Thymus (tissue), 11 donors: ENCODE measurements around the gene CACNG5. TPM values are rescaled to one million over a fixed set of nuclear protein-coding genes. Genes with fewer than 3 reads are reported as not detected.

Experiments used
- DNase-seq, 9 donors: peaks; one replicate each; pipeline ENCODE4 v3.0.0-alpha.2; 2013; ENCODE audit warnings: low spot score in 9 of 9, low read depth in 6 of 9, missing footprints in 1 of 9
- H3K27ac ChIP-seq, 2 donors: one replicate each; pipeline ENCODE4 v1.5.1; 2013; ENCODE audit warnings: control low read depth in 1 of 2, low read depth in 1 of 2, low read length in 1 of 2, mild to moderate bottlenecking in 1 of 2, moderate library complexity in 1 of 2
- H3K27me3 ChIP-seq, 2 donors: one replicate each; pipeline ENCODE4 v1.5.1; 2013; ENCODE audit warnings: low read length in 1 of 2; ENCODE audit not compliant: control insufficient read depth in 2 of 2, insufficient read depth in 1 of 2
- H3K36me3 ChIP-seq, 2 donors: one replicate each; pipeline ENCODE4 v1.5.1; 2013; ENCODE audit warnings: low read length in 1 of 2, mild to moderate bottlenecking in 1 of 2, moderate library complexity in 1 of 2; ENCODE audit not compliant: control insufficient read depth in 2 of 2, insufficient read depth in 2 of 2
- H3K4me1 ChIP-seq, 2 donors: one replicate each; pipeline ENCODE4 v1.5.1; 2013; ENCODE audit warnings: low read length in 2 of 2; ENCODE audit not compliant: control insufficient read depth in 2 of 2, insufficient read depth in 2 of 2
- H3K4me3 ChIP-seq, 2 donors: one replicate each; pipeline ENCODE4 v1.5.1; 2013; ENCODE audit warnings: low read length in 2 of 2, control low read depth in 1 of 2, mild to moderate bottlenecking in 1 of 2
- H3K9me3 ChIP-seq, 2 donors: one replicate each; pipeline ENCODE4 v1.5.1; 2013; ENCODE audit warnings: low read length in 1 of 2, mild to moderate bottlenecking in 1 of 2; ENCODE audit not compliant: control insufficient read depth in 2 of 2, insufficient read depth in 1 of 2
- WGBS: extraction: QIAGEN DNeasy Blood & Tissue Kit; methylation state at CpG from one replicate; pipeline ENCODE4 v1.1.7; 2013; 5-methylcytosine and 5-hydroxymethylcytosine counted together
- polyA plus RNA-seq: library from polyadenylated mRNA; stranded (reverse); fragments of 200-250 nt; gene quantifications from one replicate; pipeline ENCODE4 v1.2.3, GENCODE V29; 2013
- total RNA-seq: library from RNA; stranded (reverse); fragments of 120-200 nt; gene quantifications from one replicate; pipeline ENCODE4 v1.2.4, GENCODE V29; 2013
- donor health status: healthy.

The CACNG5 gene
- total and polyA plus RNA-seq, 2 donors = 0.05 TPM

DNA sequence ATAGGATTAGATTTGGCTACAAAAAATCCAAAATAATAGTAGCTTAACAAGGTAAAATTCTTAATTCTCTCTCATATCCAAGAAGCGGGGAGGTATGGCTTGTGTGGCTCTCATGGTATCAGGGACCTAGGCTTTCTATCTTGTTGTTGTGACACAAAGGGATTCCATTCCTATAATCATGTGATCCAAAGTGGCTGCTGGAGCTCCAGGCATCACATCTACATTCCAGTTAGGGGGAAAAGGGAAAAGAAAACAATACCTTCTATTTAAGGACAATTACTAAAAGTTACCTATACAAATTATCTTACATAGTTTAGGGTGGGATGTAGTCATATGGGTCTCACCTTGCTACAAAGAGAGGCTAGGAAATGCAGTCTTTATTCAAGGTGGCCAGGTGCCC, 82.0 kb downstream of the CACNG5 start:
- Histone ChIP-seq H3K27ac (no peak overlapping the region), H3K4me3 (no peak overlapping the region), H3K27me3 (peaks cover 0 to 2% of the 10 kb centered on the region in 2 donors), H3K36me3 (no peaks in the 10 kb centered on the region), H3K4me1 (peaks cover 0 to 2% of the 10 kb centered on the region in 2 donors), H3K9me3 (no peaks in the 10 kb centered on the region)
- whole genome bisulfite sequencing = 98% methylated on average over 1 of the region's 1 CpG
- no peak for DNase-seq

DNA sequence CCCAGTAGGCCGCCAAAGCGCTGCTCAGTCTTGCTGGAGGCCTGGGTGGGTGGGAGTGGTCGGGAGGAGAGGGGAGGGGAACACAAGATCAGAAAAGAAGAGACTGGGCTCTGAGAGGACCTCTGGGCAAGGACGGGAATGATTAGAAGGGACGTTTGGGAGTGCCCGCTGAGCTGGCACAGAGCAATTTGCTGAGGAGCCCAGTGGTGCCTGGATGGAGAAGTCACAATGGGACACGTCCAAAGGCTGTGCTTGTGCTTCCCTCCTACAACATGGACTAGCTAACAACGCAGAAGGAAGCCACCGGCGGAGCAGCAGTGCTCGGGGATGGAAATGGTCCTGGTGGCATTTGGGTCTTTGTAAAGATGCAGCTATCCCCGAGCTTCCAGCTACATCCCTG, 84.0 kb downstream of the CACNG5 start:
- H3K4me3 ChIP-seq = no peak overlapping the region
- H3K36me3 ChIP-seq = no peaks in the 10 kb centered on the region
- peaks cover 0 to 2% of the 10 kb centered on the region in 2 donors for H3K4me1 ChIP-seq
- peaks cover 0 to 2% of the 10 kb centered on the region in 2 donors for H3K27me3 ChIP-seq
- no peak for DNase-seq
- WGBS = 92% methylated on average over 12 of the region's 12 CpGs
- no peaks in the 10 kb centered on the region for H3K9me3 ChIP-seq
- H3K27ac ChIP-seq = no peak overlapping the region

DNA sequence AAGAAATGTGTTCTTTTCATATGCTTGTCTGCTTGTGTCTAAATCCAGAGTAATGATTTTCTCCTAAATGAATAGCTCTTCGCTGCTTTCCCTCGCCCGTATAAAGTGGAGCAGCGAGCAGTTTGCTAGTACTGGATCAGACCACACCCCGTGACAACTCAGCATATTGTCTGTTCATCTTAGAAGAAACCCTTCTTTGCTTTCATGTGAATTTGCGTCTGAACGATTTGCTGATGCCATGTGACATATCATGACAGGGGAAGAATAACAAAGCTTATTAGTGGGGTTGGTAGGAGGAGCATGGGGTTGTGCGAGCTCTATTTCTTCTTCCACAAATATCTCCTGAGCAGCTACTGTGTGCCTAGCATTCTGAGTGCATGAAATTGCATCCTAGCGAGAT, 85.5 kb downstream of the CACNG5 start:
- H3K9me3 ChIP-seq = no peaks in the 10 kb centered on the region
- DNase-seq = no peak
- peaks cover 0 to 2% of the 10 kb centered on the region in 2 donors for H3K27me3 ChIP-seq
- H3K27ac ChIP-seq = no peak overlapping the region
- H3K36me3 ChIP-seq = no peaks in the 10 kb centered on the region
- no peak overlapping the region for H3K4me3 ChIP-seq
- peaks cover 0 to 2% of the 10 kb centered on the region in 2 donors for H3K4me1 ChIP-seq
- WGBS = 90% methylated on average over 9 of the region's 9 CpGs

DNA sequence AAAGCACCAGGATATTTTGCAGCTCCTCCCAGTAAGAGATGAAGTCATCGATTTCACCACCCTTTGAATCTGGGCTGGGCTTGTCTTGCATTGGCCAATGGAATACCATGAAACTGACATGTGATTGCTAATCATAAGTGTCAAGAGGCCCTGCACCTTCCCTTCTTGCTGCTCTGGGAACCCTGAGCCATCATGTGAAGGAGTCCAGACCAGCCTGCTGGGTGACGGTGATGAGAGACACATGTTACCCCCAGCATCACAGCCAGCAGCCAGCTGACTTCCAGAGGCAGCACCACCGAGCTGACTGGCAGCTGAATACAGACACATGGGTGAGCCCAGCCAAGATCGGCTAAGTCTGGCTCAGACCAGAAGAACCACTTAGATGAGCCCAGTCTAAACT, 86.0 kb downstream of the CACNG5 start:
- WGBS = 93% methylated on average over 4 of the region's 4 CpGs
- H3K27me3 ChIP-seq = no peaks in the 10 kb centered on the region
- peaks cover 0 to 2% of the 10 kb centered on the region in 2 donors for H3K4me1 ChIP-seq
- H3K9me3 ChIP-seq = no peaks in the 10 kb centered on the region
- no peak overlapping the region for H3K4me3 ChIP-seq
- no peak overlapping the region for H3K27ac ChIP-seq
- no peaks in the 10 kb centered on the region for H3K36me3 ChIP-seq
- no peak for DNase-seq

DNA sequence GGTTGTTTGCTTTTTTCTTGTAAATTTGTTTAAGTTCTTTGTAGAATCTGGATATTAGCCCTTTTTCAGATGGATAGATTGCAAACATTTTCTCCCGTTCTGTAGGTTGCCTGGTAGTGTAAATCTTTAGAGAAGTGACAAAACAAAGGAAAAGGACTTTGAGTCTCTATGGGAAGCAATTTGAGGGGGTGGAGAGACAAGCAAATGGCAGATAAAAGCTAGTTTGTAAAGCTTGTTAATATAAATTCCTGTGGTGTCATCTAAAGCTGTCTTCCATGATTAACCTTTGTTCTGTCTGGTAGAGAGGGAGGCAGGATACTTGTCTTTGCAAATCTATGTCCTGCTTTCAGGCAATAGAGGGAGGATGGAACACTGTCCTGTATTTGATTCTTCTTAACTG, 89.0 kb downstream of the CACNG5 start:
- H3K27ac ChIP-seq = no peak overlapping the region
- H3K4me3 ChIP-seq = no peak overlapping the region
- peaks cover 0 to 2% of the 10 kb centered on the region in 2 donors for H3K27me3 ChIP-seq
- 94% methylated on average over 1 of the region's 1 CpG for WGBS
- no peaks in the 10 kb centered on the region for H3K36me3 ChIP-seq
- peaks cover 0 to 2% of the 10 kb centered on the region in 2 donors for H3K4me1 ChIP-seq
- no peaks in the 10 kb centered on the region for H3K9me3 ChIP-seq
- no peak for DNase-seq

DNA sequence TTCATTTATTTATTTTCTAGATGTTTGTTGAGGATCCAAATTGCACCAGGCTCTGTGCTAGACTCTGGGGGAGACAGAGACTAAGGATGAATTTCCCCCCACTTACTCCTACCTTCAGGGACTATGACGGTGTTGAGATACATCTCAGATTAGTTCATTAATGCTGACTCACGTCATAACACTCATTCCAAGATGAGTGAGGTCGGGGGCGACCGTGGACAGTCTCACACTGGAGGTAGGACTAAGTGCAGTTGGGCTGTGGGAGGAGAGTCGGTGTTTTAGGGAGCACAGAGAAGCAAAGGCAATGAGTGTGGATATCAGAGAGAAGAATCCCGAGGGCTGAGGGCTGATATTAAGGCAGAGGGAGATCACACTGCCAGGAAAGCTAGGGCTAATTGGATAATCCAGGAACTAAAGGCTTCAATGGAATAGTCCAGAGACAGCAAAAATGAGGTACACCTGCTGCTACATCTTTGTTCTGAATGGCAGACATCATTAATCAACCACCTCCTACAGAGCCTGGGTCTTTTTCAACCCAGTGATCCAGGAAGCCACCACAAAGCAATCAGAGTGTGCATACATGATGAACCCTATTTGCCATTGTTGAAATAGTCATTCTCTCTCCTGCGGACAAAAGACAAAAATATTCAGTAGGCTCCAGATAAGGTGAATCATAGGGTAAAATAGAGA, 91.0 kb downstream of the CACNG5 start:
- H3K27me3 ChIP-seq = peaks cover 0 to 2% of the 10 kb centered on the region in 2 donors
- H3K4me1 ChIP-seq = no peaks in the 10 kb centered on the region
- no peaks in the 10 kb centered on the region for H3K9me3 ChIP-seq
- no peaks in the 10 kb centered on the region for H3K36me3 ChIP-seq
- no peak overlapping the region for H3K4me3 ChIP-seq
- no peak for DNase-seq
- H3K27ac ChIP-seq = no peak overlapping the region
- 92% methylated on average over 8 of the region's 8 CpGs for WGBS

DNA sequence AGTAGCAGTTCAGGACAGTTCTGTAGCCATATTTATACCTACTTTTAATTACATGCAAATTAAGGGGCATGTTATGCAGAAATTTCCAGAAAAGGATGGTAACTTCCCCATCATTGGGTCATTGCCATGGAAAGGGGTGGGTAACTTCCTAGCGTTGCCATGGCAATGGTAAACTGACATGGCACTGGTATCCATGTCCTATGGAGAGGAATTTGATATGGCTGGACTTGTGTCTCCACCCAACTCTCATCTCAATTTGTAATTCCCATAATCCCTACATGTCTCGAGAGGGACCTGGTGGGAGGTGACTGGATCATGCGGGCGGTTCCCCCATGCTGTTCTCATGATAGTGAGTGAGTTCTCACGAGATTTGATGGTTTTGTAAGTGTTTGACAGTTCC, 94.0 kb downstream of the CACNG5 start:
- whole genome bisulfite sequencing = 93% methylated on average over 5 of the region's 5 CpGs
- no peaks in the 10 kb centered on the region for H3K9me3 ChIP-seq
- H3K27ac ChIP-seq = no peak overlapping the region
- H3K4me1 ChIP-seq = no peaks in the 10 kb centered on the region
- peaks cover 0 to 2% of the 10 kb centered on the region in 2 donors for H3K27me3 ChIP-seq
- no peaks in the 10 kb centered on the region for H3K36me3 ChIP-seq
- H3K4me3 ChIP-seq = no peak overlapping the region
- no peak for DNase-seq

DNA sequence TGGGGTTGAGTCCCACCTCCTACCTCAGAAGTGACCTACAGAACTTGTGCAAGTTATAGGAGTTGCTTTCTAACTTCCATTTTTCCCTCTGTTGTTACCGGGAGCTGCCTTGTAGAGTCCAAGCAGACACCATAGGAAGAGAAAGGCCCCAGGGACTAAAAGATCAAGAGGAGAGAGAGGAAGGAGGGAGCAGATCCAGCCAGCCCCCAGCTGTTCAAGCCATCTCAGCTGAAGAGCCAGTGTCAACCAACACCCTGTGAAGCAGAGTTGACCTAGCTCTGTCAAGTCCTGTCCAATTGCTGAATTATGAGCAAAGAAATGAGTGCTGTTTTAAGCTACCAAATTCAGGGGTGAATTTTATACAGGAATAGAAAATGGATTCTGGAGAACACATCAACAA, 94.7 kb downstream of the CACNG5 start:
- Histone ChIP-seq H3K36me3 (no peaks in the 10 kb centered on the region), H3K4me3 (no peak overlapping the region), H3K9me3 (no peaks in the 10 kb centered on the region), H3K4me1 (no peaks in the 10 kb centered on the region), H3K27me3 (peaks cover 0 to 2% of the 10 kb centered on the region in 2 donors), H3K27ac (no peak overlapping the region)
- WGBS = 46% methylated on average over 1 of the region's 1 CpG
- DNase-seq = no peak

DNA sequence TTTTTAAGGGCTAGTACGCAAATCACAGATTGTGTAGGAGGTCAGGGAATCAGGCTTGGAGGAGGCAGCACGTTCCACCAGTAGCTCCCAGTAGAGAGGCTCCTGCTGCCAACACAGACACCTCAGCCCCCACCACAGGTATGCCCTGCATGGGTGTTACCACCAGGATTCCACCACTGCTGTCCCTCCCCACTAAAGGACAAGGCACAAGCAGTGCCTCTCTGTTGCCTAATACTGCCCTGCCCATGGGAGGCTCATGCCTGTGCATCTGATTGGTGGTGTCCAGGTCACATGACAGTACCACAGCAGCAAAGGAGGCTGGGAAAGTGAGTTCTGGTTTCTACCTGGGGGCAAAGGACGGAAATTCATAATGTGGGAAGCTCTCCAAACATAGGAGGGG, 96.0 kb downstream of the CACNG5 start:
- no peak for DNase-seq
- Histone ChIP-seq H3K36me3 (no peaks in the 10 kb centered on the region), H3K9me3 (no peaks in the 10 kb centered on the region), H3K4me1 (no peaks in the 10 kb centered on the region), H3K4me3 (no peak overlapping the region), H3K27me3 (peaks cover 0 to 2% of the 10 kb centered on the region in 2 donors), H3K27ac (no peak overlapping the region)
- 83% methylated on average over 3 of the region's 3 CpGs for WGBS
